Astrocyte of the hippocampus (primary cell): ENCODE measurements around the gene CLDN12.
A peak's percentile ranks its signal among the peaks of the same experiment; 100 is the strongest.

Experiments used
- DNase-seq: peaks from one replicate; pipeline ENCODE4 v3.0.0; 2011; ENCODE audit warnings: low read depth, low spot score

The CLDN12 gene

GRCh38 chr7:90403174-90404113, at the start of gene CLDN12:
Gene CLDN12, plus strand, starts transcription at chr7:90403461. Its CDS starts 9,216 bp downstream, at chr7:90412677.
- peak; percentile 97 for DNase-seq

DNA sequence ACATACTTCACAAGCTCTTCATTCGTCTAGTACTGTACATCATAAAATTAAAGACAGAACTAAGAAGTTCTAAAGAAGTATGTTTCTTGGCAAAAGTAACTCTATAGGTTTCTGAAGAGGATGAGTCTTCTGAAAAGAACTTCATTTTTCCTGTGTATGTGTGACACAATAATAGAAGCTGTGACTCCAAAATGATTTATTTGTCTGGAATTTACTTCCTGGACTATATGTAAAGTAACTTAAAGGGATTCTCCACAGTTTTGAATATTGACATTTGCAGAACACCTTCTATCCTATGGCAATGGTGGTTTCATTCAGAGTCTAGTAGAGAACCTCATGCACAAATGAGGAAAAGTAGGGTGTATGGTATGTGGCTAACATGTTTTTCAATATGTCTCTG, 19.8 kb upstream of the CLDN12 start:
- DNase-seq = no peak

- DNase-seq = no peak
Observed at GRCh38 chr7:90383861-90384260, 19.4 kb upstream of the CLDN12 start.

DNA sequence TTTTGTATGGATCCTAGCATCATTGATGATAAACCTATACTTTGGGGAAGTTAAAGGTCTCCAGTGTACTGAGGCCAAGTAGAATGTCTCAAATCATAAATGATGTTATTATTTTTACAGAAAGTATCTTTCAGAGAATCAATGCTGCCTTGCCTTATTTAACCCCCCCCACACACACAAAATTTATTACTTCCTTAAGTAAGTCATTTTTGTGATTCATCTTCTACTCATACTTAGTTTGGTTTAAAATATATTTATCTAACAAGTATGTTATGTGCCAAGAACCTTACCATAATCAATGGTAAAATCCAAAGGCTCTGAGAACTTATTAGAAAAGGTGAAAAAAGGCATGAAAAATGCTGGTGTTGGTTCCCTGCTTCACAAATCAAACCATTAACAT, 18.8 kb upstream of the CLDN12 start:
- no peak for DNase-seq

DNA sequence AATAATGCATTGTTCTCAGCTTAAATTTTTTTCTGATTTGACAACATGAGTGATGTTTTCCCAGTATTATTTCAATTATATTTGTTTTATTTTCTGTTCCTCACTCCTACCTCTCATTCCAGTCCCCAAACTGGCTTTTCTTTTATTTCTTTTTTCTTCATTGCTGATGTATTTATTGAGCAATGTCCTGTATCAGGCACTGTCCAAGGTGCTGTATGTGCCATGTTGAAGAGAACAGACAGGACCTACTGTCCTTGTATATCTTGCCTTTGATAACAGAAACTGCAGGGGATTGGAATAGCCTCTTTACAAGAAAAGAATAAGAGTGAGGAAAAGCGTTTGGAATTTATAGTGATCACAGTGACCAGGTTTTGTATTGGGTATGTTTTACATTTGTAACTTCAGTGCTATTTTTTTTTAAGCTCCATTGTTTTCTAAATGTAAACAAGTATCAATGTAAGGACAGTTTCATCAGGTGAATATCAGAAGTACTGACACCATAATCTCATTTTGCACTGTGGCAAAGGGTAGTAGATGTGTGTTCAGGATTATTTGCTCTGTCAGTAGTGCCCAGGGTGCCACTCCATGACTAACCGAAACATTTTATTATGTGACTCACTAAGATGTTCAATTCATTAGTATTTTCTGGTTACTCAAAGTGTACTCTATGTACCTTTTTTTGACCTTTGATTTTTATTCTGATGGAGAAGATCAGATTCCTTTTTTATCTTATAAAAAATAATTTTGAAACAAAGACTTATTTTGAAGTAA, 15.6 kb upstream of the CLDN12 start:
- no peak for DNase-seq

GRCh38 chr7:90390926-90391325, 12.3 kb upstream of the CLDN12 start:
- no peak for DNase-seq

DNA sequence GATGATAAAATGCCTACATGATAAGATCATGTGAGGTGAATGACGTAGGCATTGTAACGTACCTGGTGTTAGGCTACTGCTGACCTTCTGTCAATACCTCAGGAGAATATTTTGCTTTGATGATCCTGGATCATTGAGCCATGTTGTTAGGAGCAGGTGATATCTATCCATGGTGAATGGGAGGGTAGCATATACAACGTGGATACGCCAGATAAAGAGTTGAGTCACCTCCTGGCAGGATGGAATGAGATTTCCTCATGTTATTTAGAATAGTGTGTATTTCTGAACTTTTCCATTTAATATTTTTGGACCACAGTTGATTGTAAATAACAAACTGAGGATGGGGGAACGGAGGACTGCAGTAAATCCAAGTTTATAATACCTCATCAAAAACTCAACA, 11.8 kb upstream of the CLDN12 start:
- DNase-seq = no peak

DNA sequence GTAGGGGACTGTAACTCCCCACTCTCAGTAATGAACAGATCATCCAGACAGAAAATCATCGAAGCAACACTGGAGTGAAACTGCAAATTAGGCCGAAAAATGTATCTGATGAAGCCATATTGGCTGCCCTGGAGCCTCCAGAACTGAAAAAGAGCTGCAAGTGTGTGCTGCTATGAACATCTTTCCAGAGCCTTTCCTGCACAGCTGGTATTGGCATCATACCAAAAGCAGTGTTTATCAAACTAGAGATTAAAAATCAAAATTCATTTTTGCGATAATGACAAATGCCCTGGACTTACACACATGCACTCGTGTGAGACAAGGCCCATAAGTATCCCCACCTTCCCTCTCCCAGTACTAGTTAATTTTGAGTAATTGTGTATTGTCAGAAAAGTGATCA, 6.8 kb upstream of the CLDN12 start:
- DNase-seq = no peak

GRCh38 chr7:90401989-90402388, 1.3 kb upstream of the CLDN12 start:
- DNase-seq = no peak

- no peak for DNase-seq
Observed at GRCh38 chr7:90402785-90403173, 482 bp upstream of the CLDN12 start.

DNA sequence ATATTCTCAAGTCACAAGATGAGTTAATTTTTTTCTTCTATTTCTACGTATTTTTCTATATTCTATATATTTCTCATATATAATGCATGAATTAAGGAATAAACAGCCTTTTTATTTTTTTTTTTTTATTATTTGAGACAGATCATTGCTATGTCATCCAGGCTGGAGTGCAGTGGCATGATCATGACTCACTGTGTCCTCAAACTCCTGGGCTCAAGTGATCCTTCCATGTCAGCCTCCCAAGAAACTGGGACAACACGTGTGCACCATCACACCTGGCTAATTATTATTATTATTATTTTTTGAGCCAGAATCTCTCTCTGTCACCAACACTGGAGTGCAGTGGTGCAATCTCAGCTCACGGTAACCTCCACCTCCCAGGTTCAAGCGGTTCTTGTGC, 1.5 kb downstream of the CLDN12 start:
- no peak for DNase-seq

DNA sequence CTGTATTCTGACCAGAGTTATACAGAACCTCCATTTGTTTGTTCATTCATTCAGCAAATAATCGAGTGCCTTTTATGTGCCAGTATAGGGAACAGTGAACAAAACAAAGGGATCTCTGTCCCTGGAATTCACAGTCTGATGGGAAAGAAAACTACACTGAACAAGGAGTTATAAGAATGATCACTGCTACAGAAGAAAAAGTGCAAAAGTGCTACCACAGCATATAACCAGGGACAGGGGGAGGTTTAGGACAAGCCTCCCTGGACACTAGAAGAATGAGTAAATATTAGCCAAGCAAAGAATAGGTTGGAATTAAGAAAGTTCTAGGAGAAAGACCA, 4.2 kb downstream of the CLDN12 start:
- DNase-seq = no peak

- DNase-seq = no peak
Observed at GRCh38 chr7:90408142-90408541, 4.9 kb downstream of the CLDN12 start.

- no peak for DNase-seq
Observed at GRCh38 chr7:90409667-90410066, 6.4 kb downstream of the CLDN12 start.

DNA sequence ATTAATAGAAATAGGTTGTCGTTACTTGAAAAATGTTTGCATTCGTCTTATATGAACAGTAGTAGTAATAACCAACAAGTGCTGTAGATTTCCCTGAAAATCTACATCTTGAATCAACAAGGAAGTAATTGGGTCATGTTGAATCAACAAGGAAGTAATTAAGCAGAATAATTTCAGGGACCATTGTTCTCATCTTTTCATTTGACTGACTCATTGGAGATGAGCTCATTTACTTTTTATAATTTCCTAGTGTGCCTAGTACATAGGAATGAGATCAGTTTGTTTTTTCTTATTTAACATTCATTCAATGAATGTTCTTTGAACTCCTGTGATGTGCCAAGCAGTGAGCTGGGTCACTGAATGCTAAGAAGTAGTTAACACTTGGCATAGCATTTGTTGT, 8.2 kb downstream of the CLDN12 start:
- no peak for DNase-seq

DNA sequence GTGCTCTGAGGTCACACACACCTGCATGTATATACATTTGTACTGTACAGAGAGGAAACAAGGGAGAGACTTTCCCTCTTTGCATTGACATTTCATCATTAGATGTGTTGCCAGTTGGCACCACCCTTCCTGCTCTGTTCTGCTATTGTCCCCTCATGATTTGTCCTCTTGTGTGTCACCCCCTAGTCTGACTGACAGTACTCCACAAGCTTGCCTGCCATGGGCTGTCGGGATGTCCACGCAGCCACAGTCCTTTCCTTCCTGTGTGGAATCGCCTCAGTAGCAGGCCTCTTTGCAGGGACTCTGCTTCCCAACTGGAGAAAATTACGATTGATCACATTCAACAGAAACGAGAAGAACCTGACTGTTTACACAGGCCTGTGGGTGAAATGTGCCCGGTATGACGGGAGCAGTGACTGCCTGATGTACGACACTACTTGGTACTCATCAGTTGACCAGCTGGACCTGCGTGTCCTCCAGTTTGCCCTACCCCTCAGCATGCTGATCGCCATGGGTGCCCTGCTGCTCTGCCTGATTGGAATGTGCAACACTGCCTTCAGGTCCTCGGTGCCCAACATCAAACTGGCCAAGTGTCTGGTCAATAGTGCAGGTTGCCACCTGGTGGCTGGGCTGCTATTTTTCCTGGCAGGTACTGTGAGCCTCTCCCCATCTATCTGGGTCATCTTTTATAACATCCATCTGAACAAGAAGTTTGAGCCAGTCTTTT, 9.4 kb downstream of the CLDN12 start:
- no peak for DNase-seq

GRCh38 chr7:90413185-90413528, 9.9 kb downstream of the CLDN12 start:
- DNase-seq = no peak

GRCh38 chr7:90421651-90422050, 18.4 kb downstream of the CLDN12 start:
- no peak for DNase-seq

DNA sequence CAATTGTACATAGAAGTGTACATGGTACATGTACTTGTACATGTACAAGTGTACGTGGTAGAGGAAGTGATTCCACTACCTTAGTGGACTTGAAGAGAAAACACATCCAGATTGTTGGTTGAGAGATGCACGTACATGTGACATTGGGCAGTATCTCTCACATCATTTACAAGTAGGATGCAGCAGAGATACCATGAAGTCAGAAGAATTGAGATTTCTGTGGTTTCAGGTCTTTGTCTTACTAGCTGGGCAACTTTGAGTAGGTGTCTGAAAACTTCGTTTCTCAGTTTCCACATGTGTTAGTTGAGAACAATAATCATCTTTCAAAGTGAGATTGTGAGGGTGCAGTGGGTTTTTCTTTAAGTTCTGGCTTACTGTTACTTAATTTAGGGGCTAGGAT, 21.5 kb downstream of the CLDN12 start:
- no peak for DNase-seq

DNA sequence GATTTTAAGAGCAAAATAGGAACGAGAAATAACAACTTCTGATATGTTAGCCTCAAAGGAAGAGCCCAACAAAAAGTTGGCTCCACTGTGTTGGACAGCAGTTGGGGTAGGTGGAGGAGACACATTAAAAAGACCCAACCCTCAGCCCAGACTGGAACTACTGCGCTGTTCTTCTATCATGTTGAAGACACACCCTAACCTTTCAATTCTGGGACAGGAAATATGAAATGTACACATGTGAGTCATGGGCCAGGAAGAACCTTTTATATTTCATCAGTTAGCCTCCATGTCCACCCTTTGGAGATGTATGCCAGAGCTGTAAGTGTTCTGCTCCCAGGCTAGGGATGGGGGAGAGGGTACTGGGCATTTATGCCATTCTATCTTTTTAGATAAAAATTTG, 22.1 kb downstream of the CLDN12 start:
- no peak for DNase-seq

DNA sequence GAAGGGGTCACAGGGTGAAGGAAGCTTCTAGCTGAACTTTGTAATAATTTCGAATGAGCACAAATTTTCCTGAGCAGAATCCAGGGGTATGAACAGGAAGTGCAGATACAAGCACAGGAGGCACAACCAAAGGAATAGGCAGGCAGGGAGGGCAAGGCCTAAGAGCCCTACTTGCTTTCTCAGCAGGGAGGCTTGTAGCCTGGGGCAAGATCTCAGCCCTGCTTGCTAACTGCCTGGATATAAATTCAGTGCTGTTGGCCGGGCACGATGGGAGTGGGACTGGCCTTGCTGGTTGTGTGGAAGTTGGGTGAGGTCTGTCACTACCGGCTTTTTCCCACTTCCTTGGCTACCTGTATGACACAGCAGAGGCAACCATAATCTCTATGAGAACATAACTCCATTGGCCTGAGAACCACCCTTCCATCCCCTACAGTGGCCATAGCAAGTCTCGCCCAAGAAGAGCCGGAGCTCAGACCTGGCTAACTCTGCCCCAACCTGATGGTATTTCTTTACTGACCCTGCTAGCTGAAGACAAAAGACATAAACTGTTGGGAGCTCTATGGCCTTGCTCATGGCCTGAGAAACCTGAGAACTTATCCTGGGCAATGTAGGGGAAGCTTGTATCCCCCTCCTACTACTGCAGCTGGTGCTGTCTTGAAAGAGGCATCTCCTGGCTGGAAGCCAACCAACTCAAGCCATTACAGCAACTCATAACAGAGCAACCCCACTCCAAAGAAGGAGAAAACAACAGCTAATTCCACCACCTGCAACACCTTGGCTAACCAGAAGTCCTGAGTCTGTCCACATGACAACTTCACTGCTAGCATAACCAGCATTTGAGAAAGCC, 27.6 kb downstream of the CLDN12 start:
- no peak for DNase-seq

DNA sequence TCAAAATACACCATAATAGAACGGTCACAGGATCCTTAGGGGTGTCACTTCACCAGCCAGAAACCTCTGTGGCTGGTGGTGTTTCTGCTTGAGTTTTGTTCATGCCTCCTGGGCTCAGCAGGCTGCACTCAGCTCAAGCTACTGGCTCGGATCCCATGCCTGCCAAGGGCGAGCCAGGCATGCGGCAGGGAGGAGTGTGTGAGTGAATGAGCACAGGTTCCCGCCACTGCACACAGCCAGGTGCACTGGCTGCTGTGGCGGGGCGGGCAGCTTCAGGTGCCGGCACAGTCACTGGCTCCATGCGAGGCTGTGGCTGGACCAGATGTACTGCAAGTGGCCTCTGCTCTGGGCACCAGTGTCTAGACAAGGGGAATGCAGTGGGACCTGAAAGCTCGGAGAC, 29.5 kb downstream of the CLDN12 start:
- no peak for DNase-seq
